Fibroblast of the aortic adventitia (primary cell): ENCODE data around the gene ANKRD13D. TPM values are rescaled to one million over a fixed set of nuclear protein-coding genes. Genes with fewer than 3 reads are reported as not detected.

ENCODE experiments used
- DNase-seq: peaks from one replicate; pipeline ENCODE4 v3.0.0-alpha.2; 2010; ENCODE audit warnings: low read depth
- H3K4me3 ChIP-seq: 2 replicates; pipeline ENCODE4 v1.5.1; 2011; ENCODE audit warnings: low read depth, mild to moderate bottlenecking, control low read depth, low read length, moderate library complexity
- total RNA-seq: library from RNA; depleted of rRNA; stranded (reverse); fragments of >200 nt; gene quantifications from 2 replicates; pipeline ENCODE4 v1.2.3, GENCODE V29; 2012; ENCODE audit warnings: low replicate concordance
- TF ChIP-seq, protein P1 (sequence below): IDR thresholded peaks from 2 replicates; pipeline ENCODE4 v1.5.1; 2011; ENCODE audit warnings: mild to moderate bottlenecking, low read length, control low read depth, inconsistent platforms; ENCODE audit not compliant: insufficient read depth

ANKRD13D gene
- total RNA-seq, 1 donor = 25.3 TPM

GRCh38 chr11:67301313-67301921, 12.3 kb downstream of the ANKRD13D start:
- TF ChIP-seq, protein P1, sequence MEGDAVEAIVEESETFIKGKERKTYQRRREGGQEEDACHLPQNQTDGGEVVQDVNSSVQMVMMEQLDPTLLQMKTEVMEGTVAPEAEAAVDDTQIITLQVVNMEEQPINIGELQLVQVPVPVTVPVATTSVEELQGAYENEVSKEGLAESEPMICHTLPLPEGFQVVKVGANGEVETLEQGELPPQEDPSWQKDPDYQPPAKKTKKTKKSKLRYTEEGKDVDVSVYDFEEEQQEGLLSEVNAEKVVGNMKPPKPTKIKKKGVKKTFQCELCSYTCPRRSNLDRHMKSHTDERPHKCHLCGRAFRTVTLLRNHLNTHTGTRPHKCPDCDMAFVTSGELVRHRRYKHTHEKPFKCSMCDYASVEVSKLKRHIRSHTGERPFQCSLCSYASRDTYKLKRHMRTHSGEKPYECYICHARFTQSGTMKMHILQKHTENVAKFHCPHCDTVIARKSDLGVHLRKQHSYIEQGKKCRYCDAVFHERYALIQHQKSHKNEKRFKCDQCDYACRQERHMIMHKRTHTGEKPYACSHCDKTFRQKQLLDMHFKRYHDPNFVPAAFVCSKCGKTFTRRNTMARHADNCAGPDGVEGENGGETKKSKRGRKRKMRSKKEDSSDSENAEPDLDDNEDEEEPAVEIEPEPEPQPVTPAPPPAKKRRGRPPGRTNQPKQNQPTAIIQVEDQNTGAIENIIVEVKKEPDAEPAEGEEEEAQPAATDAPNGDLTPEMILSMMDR = no peak
- DNase-seq = no peak
- H3K4me3 ChIP-seq = no peak overlapping the region

DNA sequence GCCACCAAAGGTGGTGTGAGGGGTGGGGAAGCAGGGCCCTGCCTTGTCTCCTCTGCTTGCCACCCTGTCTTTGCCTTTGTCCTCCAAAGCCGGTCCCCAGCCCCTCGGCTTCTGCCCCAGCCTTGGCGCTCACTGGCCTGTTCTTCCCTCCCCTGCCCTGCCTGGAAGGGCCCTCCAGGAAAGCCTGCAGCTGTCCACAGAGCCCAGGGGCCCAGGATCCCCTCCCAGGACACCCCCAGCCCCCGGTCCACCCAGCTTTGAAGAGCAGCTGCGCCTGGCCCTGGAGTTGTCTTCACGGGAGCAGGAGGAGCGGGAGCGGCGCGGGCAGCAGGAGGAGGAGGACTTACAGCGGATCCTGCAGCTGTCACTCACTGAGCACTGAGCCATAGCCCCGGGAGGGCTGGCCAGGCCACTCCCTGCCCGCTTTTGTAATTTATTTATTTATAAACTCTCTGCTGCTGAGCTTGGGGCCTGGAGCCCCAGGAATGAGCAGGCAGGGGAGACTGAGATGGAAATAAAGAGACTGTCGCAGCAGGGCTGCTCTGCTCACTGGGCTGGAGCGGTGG, 12.9 kb downstream of the ANKRD13D start:
- TF ChIP-seq, protein P1 = no peak
- DNase-seq = no peak
- no peak overlapping the region for H3K4me3 ChIP-seq

DNA sequence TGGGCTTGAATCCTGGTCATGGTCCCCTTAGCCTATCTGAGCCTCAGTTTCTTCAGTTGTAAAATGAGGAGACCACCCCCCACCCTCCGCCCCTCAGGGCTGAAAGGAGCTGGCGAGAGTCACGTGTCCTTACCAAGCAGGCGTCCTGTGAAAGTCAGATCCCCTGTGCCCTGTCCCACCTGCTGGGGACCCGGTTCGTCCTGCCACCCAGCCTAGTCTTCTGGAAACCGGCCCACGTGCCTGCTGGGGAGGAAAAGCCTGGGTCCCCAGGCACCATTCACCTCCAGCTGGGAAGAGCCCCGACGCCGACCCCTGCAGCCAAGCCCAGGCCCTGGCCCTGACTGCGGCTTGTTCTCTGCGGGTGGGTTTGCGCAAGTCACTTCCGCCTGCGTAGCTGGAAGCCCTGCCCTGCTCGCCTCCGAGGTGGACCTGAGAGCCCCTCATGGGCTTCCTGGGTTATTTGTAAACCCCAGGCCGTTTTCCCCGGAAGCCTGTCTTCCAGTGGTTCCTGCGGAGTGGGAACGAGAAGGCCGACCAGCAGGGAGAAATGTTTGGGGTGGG, 13.5 kb downstream of the ANKRD13D start:
- peak overlapping the region; percentile 84 for H3K4me3 ChIP-seq
- TF ChIP-seq, protein P1 = no peak
- DNase-seq = no peak

DNA sequence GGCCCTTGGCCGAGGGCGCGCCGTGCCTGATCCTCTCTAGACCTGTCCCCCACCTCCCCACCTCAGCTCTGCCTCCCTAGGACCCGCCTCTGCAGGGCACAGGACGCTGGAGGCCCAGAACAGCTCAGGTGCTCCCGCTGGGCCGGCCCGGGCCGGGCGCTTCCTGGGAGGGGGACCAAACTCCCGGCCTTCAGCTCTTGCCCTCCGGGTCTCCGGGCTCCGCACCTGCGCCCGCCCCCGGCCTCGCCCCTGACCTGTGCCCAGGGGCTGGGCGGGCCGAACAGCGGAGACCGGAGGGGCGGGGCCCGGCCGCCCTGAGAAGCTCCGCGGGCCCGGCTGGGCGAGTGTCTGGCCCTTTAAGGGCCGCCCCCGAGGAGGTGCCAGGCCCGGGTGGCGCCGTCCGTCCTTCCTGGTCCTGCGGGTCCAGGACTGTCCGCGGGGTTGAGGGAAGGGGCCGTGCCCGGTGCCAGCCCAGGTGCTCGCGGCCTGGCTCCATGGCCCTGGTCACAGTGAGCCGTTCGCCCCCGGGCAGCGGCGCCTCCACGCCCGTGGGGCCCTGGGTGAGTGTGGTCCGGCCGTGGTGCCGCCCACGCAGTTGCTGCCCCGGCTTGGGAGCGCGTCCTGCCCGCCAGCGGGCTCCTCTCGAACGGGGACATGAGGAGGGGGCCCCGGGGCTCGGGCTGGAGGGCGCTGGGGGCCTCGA, 14.2 kb downstream of the ANKRD13D start, which contains the start of gene SSH3:
SSH3 (plus strand) TSS at position 399 of the 703 bp plus-strand sequence; CDS start at position 495, 96 bp downstream.
- DNase-seq = peak; percentile 49
- TF ChIP-seq, protein P1 = no peak

DNA sequence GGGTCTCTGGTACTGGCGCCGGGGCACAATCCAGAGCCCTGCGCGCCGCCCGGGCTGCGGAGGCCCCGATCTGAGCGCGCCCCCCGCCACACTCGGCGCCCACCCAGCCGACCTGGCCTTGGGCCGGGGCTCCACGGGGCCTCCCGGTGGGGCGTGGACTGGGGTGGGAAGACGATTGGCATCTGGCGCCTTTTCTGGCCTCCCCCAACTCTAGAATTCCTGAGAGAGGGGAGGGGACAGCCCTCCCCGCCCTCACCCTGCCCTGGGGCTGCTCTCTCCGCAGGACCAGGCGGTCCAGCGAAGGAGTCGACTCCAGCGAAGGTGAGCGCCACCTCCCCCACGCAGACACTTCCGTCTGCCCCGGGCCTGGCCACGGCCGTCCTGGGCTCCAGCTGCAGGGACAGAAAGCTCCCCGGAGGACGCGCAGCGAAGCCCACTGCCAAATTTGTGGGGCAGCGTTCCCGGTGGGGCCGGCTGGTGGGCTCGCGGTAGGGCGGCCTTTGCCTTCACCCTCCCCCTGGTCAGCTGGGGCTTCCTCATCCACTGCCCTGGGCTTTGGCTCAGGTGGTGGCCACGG, 14.8 kb downstream of the ANKRD13D start:
- no peak for DNase-seq
- TF ChIP-seq, protein P1 = no peak
- H3K4me3 ChIP-seq = peak overlapping the region; percentile 84

More for the DNA sequence above, 14.2 kb downstream of the ANKRD13D start, which contains the start of gene SSH3:
- peak within 1 kb of the TSS; percentile 84 for H3K4me3 ChIP-seq

- peak overlapping the region; percentile 84 for H3K4me3 ChIP-seq
- no peak for DNase-seq
- TF ChIP-seq, protein P1 = no peak
Measured at GRCh38 chr11:67304511-67305113, 15.5 kb downstream of the ANKRD13D start.
